Measurements from ENCODE around the gene DPH6. TPM values are rescaled to one million over a fixed set of nuclear protein-coding genes. Genes with fewer than 3 reads are reported as not detected.

The DPH6 gene
- total and polyA plus RNA-seq, 2 experiments from 2014 or later = 7.8 to 9.8 TPM

DNA sequence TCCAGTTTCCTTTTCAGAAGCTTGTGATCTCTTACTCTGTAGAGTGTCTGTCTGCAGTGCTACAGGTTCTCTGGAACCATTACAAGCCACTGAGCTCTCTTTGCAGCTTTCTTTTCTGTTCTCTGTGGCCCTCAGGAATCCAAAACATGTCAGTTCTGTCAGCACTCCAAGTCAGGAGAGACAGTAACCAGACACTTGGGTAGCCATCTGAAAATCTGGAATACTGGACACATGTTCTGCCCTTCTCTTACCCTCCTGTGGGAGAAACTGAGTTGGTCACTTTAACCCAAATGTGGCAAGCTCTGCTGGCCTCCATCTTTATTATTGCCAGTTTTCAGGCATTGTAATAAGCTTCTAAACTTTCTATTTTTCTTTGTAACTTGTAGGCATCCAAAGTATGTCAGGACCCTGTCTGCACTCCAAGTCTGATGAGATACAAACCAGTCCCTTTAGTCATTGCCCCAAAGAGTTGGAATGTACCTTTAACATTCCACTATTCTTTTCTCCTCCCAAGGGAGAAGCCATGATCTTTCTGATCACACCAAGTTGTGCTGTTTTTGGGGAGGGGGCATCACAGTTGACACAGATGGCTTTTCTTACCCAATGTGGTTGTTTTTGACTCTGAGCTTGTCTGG lies 183.7 kb downstream of the DPH6 start:
- H3K27ac ChIP-seq = peak overlapping the region; percentile 97
- no peaks in the 10 kb centered on the region for H3K27me3 ChIP-seq
- no peak overlapping the region for H3K4me3 ChIP-seq
- peaks cover 3% of the 10 kb centered on the region for H3K9me3 ChIP-seq (ENCODE audit: low read depth)
- TF ChIP-seq, protein P1, sequence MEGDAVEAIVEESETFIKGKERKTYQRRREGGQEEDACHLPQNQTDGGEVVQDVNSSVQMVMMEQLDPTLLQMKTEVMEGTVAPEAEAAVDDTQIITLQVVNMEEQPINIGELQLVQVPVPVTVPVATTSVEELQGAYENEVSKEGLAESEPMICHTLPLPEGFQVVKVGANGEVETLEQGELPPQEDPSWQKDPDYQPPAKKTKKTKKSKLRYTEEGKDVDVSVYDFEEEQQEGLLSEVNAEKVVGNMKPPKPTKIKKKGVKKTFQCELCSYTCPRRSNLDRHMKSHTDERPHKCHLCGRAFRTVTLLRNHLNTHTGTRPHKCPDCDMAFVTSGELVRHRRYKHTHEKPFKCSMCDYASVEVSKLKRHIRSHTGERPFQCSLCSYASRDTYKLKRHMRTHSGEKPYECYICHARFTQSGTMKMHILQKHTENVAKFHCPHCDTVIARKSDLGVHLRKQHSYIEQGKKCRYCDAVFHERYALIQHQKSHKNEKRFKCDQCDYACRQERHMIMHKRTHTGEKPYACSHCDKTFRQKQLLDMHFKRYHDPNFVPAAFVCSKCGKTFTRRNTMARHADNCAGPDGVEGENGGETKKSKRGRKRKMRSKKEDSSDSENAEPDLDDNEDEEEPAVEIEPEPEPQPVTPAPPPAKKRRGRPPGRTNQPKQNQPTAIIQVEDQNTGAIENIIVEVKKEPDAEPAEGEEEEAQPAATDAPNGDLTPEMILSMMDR (IDR thresholded peaks at IDR 0.05; ENCODE audit: low read depth, low read length) = no peak
- no peaks in the 10 kb centered on the region for H3K36me3 ChIP-seq
- peak; percentile 64 to 84 for DNase-seq (ENCODE audit: low read depth in 1 of 2, low spot score in 1 of 2)
- peaks cover 11% of the 10 kb centered on the region for H3K4me1 ChIP-seq (ENCODE audit: low read depth)

DNA sequence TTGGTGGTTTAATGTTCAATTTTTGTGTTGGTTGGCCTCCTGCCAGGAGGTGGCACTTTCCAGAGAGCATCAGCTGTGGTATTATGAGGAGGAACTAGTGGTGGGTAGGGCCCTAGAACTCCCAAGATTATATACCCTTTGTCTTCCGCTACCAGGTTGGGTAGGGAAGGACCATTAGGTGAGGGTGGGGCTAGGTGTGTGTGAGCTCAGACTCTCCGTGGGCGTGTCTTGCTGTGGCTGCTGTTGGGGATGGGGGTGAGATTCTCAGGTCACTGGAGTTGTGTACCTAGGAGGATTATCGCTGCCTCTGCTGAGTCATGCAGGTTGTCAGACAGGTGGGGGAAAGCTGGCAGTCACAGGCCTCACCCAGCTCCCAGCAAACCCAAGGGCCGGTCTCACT lies 187.1 kb downstream of the DPH6 start:
- H3K4me3 ChIP-seq = no peak overlapping the region
- DNase-seq (ENCODE audit: low read depth in 1 of 2, low spot score in 1 of 2) = no peak
- TF ChIP-seq, protein P1 (IDR thresholded peaks at IDR 0.05; ENCODE audit: low read depth, low read length) = no peak
- H3K36me3 ChIP-seq = no peaks in the 10 kb centered on the region
- no peaks in the 10 kb centered on the region for H3K27me3 ChIP-seq
- no peak overlapping the region for H3K27ac ChIP-seq
- H3K4me1 ChIP-seq (ENCODE audit: low read depth) = peaks cover 11% of the 10 kb centered on the region
- H3K9me3 ChIP-seq (ENCODE audit: low read depth) = no peaks in the 10 kb centered on the region

DNA sequence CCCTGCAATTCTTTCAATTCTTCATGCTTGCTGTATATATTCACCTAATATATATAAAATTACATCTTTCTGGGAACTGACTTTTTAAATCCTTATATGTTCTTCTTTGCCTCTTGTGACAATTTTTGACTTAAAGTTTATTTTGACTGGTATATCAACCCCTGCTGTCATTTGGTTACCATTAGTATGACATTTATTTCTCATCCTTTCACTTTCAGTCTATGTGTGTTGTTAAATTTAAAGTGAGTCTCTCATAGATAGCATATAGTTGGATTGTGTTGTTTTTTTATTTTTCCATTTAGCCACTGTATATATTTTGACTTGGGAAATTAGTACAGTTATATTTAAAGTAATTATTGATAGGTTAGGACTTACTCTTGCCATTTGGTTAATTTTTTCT lies 194.9 kb downstream of the DPH6 start:
- Histone ChIP-seq H3K4me3 (no peak overlapping the region), H3K36me3 (no peaks in the 10 kb centered on the region), H3K27me3 (no peaks in the 10 kb centered on the region), H3K4me1 (ENCODE audit: low read depth) (no peaks in the 10 kb centered on the region), H3K27ac (no peak overlapping the region), H3K9me3 (ENCODE audit: low read depth) (no peaks in the 10 kb centered on the region)
- DNase-seq (ENCODE audit: low read depth in 1 of 2, low spot score in 1 of 2) = no peak
- TF ChIP-seq, protein P1 (IDR thresholded peaks at IDR 0.05; ENCODE audit: low read depth, low read length) = no peak

DNA sequence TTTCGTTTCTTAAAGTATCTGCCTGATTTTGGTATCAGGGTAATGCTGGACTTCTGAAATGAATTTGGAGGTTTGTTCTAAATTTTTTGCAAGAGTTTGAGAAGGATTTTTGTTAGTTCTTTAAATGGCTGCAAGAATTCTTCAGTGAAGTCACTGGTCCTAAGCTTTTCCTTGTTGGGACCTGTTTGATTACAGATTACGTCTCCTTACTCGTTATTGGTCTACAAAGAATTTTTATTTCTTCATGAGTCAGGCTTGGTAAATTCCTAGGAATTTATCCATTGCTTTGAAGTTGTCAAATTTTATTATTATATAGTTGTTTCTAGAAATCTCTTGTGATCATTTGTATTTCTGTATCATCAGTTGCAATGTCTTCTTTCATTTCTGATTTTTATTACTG lies 196.0 kb downstream of the DPH6 start:
- H3K9me3 ChIP-seq (ENCODE audit: low read depth) = no peaks in the 10 kb centered on the region
- TF ChIP-seq, protein P1 (IDR thresholded peaks at IDR 0.05; ENCODE audit: low read depth, low read length) = no peak

DNA sequence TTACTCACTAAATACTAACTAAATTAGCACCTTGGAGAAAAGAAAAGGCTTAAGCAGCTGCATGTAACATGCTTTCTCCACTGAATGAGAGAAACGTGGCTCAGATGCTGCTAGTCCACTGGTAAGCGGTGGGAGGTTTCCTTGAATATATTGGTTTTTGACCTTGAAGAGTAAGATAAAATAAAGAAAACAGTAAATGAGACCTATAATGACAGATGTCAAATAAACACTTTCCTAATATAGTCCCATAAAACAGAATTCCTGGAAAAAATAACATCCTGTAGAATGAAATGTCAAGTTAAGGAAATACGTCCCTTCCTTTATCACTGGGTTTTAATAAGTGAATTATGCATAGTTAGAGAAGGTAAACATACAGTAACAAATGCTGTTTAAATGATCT lies 215.0 kb downstream of the DPH6 start:
- no peaks in the 10 kb centered on the region for H3K27me3 ChIP-seq
- H3K9me3 ChIP-seq (ENCODE audit: low read depth) = no peaks in the 10 kb centered on the region
- no peak overlapping the region for H3K27ac ChIP-seq
- TF ChIP-seq, protein P1 (IDR thresholded peaks at IDR 0.05; ENCODE audit: low read depth, low read length) = no peak
- no peak overlapping the region for H3K4me3 ChIP-seq
- no peaks in the 10 kb centered on the region for H3K4me1 ChIP-seq (ENCODE audit: low read depth)
- no peaks in the 10 kb centered on the region for H3K36me3 ChIP-seq
- no peak for DNase-seq (ENCODE audit: low read depth in 1 of 2, low spot score in 1 of 2)

More for the DNA sequence above, 196.0 kb downstream of the DPH6 start:
- H3K4me3 ChIP-seq = no peak overlapping the region
- H3K27ac ChIP-seq = no peak overlapping the region
- no peaks in the 10 kb centered on the region for H3K4me1 ChIP-seq (ENCODE audit: low read depth)
- no peaks in the 10 kb centered on the region for H3K36me3 ChIP-seq
- DNase-seq (ENCODE audit: low read depth in 1 of 2, low spot score in 1 of 2) = no peak
- H3K27me3 ChIP-seq = no peaks in the 10 kb centered on the region
